Neural progenitor cell (in vitro differentiated cells): ENCODE measurements around the gene TOLLIP. TPM values are rescaled to one million over a fixed set of nuclear protein-coding genes. Genes with fewer than 3 reads are reported as not detected.

ENCODE experiments used
- DNase-seq: peaks from one replicate; pipeline ENCODE4 v3.0.0-alpha.2; 2016; ENCODE audit warnings: low spot score
- H2AFZ ChIP-seq: fragments of 200-600 bp; sonication (generic); replicated peaks from 2 replicates; pipeline ENCODE4 v1.6.1; 2016; ENCODE audit warnings: antibody characterized with exemption
- H3F3A ChIP-seq: fragments of 200-600 bp; sonication (generic); 2 replicates; pipeline ENCODE4 v1.6.1; 2016; ENCODE audit warnings: antibody characterized with exemption, low read depth
- H3K27ac ChIP-seq: fragments of 200-600 bp; sonication (generic); 2 replicates; pipeline ENCODE4 v1.5.1; 2016; ENCODE audit warnings: mild to moderate bottlenecking
- H3K27me3 ChIP-seq: fragments of 200-600 bp; sonication (generic); 2 replicates; pipeline ENCODE4 v1.6.1; 2016; ENCODE audit warnings: mild to moderate bottlenecking, moderate library complexity
- H3K36me3 ChIP-seq: fragments of 200-600 bp; sonication (generic); 2 replicates; pipeline ENCODE4 v1.5.1; 2016
- H3K4me1 ChIP-seq: fragments of 200-600 bp; sonication (generic); 2 replicates; pipeline ENCODE4 v1.6.1; 2016; ENCODE audit warnings: mixed run types
- H3K4me2 ChIP-seq: fragments of 200-600 bp; sonication (generic); 2 replicates; pipeline ENCODE4 v1.6.1; 2016
- H3K4me3 ChIP-seq: fragments of 200-600 bp; sonication (generic); 2 replicates; pipeline ENCODE4 v1.5.1; 2016
- H3K79me2 ChIP-seq: fragments of 200-600 bp; sonication (generic); 2 replicates; pipeline ENCODE4 v1.6.1; 2016; ENCODE audit warnings: low read depth
- H3K9ac ChIP-seq: fragments of 200-600 bp; sonication (generic); 2 replicates; pipeline ENCODE4 v1.6.1; 2016
- H3K9me3 ChIP-seq: fragments of 200-600 bp; sonication (generic); 2 replicates; pipeline ENCODE4 v1.5.1; 2016; ENCODE audit warnings: low read depth
- H4K20me1 ChIP-seq: fragments of 200-600 bp; sonication (generic); 2 replicates; pipeline ENCODE4 v1.6.1; 2016; ENCODE audit warnings: low read depth
- H3K27ac Mint-ChIP-seq: 3 replicates; pipeline ENCODE4 v1.8.0; 2021; ENCODE audit warnings: mixed read lengths
- H3K27me3 Mint-ChIP-seq: 2 replicates; pipeline ENCODE4 v1.8.0; 2022; ENCODE audit warnings: low read depth, mild to moderate bottlenecking, inconsistent platforms, moderate library complexity, mixed read lengths; ENCODE audit not compliant: insufficient read depth
- H3K36me3 Mint-ChIP-seq: 3 replicates; pipeline ENCODE4 v1.8.0; 2021; ENCODE audit warnings: mixed read lengths
- H3K4me1 Mint-ChIP-seq: 3 replicates; pipeline ENCODE4 v1.8.0; 2021; ENCODE audit warnings: mixed read lengths
- H3K4me3 Mint-ChIP-seq: 3 replicates; pipeline ENCODE4 v1.8.0; 2021; ENCODE audit warnings: mild to moderate bottlenecking, moderate library complexity, mixed read lengths
- H3K9me3 Mint-ChIP-seq: 3 replicates; pipeline ENCODE4 v1.8.0; 2020; ENCODE audit warnings: mixed read lengths
- CTCF ChIP-seq: fragments of 200-600 bp; sonication (generic); IDR thresholded peaks from 2 replicates; pipeline ENCODE4 v1.5.1; 2017; ENCODE audit warnings: antibody characterized with exemption, mild to moderate bottlenecking
- EZH2 ChIP-seq: fragments of 200-600 bp; sonication (generic); IDR thresholded peaks from 2 replicates; pipeline ENCODE4 v1.6.1; 2017; ENCODE audit warnings: antibody characterized with exemption, mild to moderate bottlenecking, moderate library complexity
- EZH2phosphoT487 ChIP-seq: fragments of 200-600 bp; sonication (generic); IDR thresholded peaks from 2 replicates; pipeline ENCODE4 v1.6.1; 2017; ENCODE audit warnings: antibody characterized with exemption
- total RNA-seq: library from RNA; depleted of rRNA; stranded (reverse); fragments of >200 nt; gene quantifications from 2 replicates; pipeline ENCODE4 v1.2.3, GENCODE V29; 2015; ENCODE audit warnings: low replicate concordance

Gene TOLLIP
- total RNA-seq, 1 donor from 2014 or later = 8.5 TPM

GRCh38 chr11:1254086-1254648, 55.3 kb downstream of the TOLLIP start:
- no peak overlapping the region for H3K4me2 ChIP-seq
- H3K79me2 ChIP-seq = no peaks in the 10 kb centered on the region
- no peak for DNase-seq
- peaks cover 29% of the 10 kb centered on the region for H3K9me3 Mint-ChIP-seq
- no peak overlapping the region for H3K4me3 Mint-ChIP-seq
- H3K4me1 Mint-ChIP-seq = no peaks in the 10 kb centered on the region
- TF ChIP-seq CTCF (no peak), EZH2 (no peak), EZH2phosphoT487 (no peak)
- no peaks in the 10 kb centered on the region for H3F3A ChIP-seq
- H3K36me3 ChIP-seq = no peaks in the 10 kb centered on the region
- H3K36me3 Mint-ChIP-seq = no peaks in the 10 kb centered on the region
- H3K27ac ChIP-seq = no peak overlapping the region
- H4K20me1 ChIP-seq = no peaks in the 10 kb centered on the region
- peaks cover 6% of the 10 kb centered on the region for H3K27me3 Mint-ChIP-seq
- H3K9ac ChIP-seq = no peak overlapping the region
- no peaks in the 10 kb centered on the region for H3K27me3 ChIP-seq
- H3K9me3 ChIP-seq = no peaks in the 10 kb centered on the region
- H2AFZ ChIP-seq = no peak overlapping the region
- no peak overlapping the region for H3K27ac Mint-ChIP-seq
- H3K4me3 ChIP-seq = no peak overlapping the region
- no peaks in the 10 kb centered on the region for H3K4me1 ChIP-seq

- no peak for DNase-seq
- no peaks in the 10 kb centered on the region for H3K4me1 ChIP-seq
- Mint-ChIP-seq H3K27ac (no peak overlapping the region), H3K27me3 (peaks cover 8% of the 10 kb centered on the region), H3K4me1 (no peaks in the 10 kb centered on the region), H3K9me3 (peaks cover 33% of the 10 kb centered on the region), H3K4me3 (no peak overlapping the region), H3K36me3 (no peaks in the 10 kb centered on the region)
- H3K9me3 ChIP-seq = no peaks in the 10 kb centered on the region
- no peak overlapping the region for H3K27ac ChIP-seq
- no peaks in the 10 kb centered on the region for H4K20me1 ChIP-seq
- H3K36me3 ChIP-seq = no peaks in the 10 kb centered on the region
- H3K27me3 ChIP-seq = no peaks in the 10 kb centered on the region
- H3K4me2 ChIP-seq = no peak overlapping the region
- H3K4me3 ChIP-seq = no peak overlapping the region
- H3K79me2 ChIP-seq = no peaks in the 10 kb centered on the region
- no peaks in the 10 kb centered on the region for H3F3A ChIP-seq
- no peak overlapping the region for H3K9ac ChIP-seq
- TF ChIP-seq EZH2 = no peak
- TF ChIP-seq CTCF = no peak
- no peak for TF ChIP-seq EZH2phosphoT487
- no peak overlapping the region for H2AFZ ChIP-seq
These were observed 56.3 kb downstream of the TOLLIP start for GRCh38 chr11:1253103-1253485.

- H3F3A ChIP-seq = no peaks in the 10 kb centered on the region
- no peaks in the 10 kb centered on the region for H4K20me1 ChIP-seq
- no peak overlapping the region for H3K27ac Mint-ChIP-seq
- H3K9me3 Mint-ChIP-seq = peaks cover 33% of the 10 kb centered on the region
- H3K36me3 Mint-ChIP-seq = no peaks in the 10 kb centered on the region
- H3K27me3 ChIP-seq = no peaks in the 10 kb centered on the region
- H3K4me2 ChIP-seq = no peak overlapping the region
- H3K27ac ChIP-seq = no peak overlapping the region
- H3K4me3 ChIP-seq = no peak overlapping the region
- no peak overlapping the region for H3K9ac ChIP-seq
- H3K4me3 Mint-ChIP-seq = no peak overlapping the region
- H3K9me3 ChIP-seq = no peaks in the 10 kb centered on the region
- no peak overlapping the region for H2AFZ ChIP-seq
- H3K27me3 Mint-ChIP-seq = peaks cover 8% of the 10 kb centered on the region
- no peaks in the 10 kb centered on the region for H3K36me3 ChIP-seq
- H3K4me1 Mint-ChIP-seq = no peaks in the 10 kb centered on the region
- TF ChIP-seq EZH2 (no peak), CTCF (no peak), EZH2phosphoT487 (no peak)
- no peak for DNase-seq
- no peaks in the 10 kb centered on the region for H3K4me1 ChIP-seq
- H3K79me2 ChIP-seq = no peaks in the 10 kb centered on the region
These were observed 56.9 kb downstream of the TOLLIP start for GRCh38 chr11:1252371-1253102.
